ENCODE measurements around the gene NOVA1.
"Not testable (repeated sequence)": the region's sequence is repeated elsewhere in the genome, so short reads cannot be mapped to it uniquely, and the experiment has no call there.

NOVA1 gene

DNA sequence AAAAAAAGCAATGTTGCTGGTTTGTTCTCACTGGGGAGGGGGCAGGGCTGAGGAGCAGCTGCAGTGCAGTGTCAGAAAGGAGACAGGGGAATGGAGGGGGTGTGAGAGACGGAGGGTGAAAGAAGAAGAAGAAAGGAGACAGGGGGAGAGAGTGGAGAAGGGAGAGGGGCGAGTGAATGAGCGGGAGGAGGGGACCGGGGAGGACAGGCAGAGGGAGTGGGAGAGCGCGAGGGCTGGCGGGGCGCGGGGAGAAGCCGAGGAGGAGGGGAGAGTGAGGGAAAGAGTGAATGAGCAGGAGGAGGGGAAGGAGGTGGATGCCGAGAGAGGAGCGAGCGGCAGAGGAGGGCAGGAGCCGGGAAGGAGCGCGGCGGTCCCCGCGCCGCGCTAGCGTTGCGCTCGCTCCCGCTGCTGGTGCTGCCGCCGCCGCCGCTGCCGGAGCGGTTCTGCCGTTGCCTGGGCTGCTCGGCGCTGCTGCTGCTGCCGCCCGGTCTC is at the start of gene NOVA1:
Gene NOVA1 (minus strand): TSS at position 445 of the 492 bp plus-strand sequence. CDS start 597 bp downstream, outside the sequence.
- no peak for DNase-seq (ENCODE audit: low read depth in 2 of 2)

- not testable (repeated sequence) for DNase-seq (ENCODE audit: low read depth in 2 of 2)
These were observed 47.2 kb upstream of the NOVA1 start for GRCh38 chr14:26645057-26645456.

DNA sequence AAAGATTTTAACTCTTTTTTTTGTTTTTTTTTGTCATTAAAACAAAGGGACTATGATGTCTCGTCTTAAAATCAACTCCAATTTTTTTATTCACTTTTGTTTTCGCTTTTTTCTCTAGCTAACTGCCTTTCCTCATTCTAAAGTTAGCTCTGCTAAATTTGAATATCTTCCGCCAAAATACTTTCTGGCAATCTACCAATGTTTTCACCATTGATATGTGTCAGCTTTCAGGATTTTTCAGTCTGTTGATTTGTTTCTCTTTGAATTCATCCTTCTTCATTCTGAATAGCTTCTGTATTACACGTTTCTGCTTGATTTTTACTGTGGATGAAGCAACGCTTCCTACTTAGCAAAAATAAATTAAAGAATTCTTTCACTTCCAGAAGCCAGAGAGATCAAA is 38.7 kb upstream of the NOVA1 start:
- DNase-seq (ENCODE audit: low read depth in 2 of 2): no peak

DNA sequence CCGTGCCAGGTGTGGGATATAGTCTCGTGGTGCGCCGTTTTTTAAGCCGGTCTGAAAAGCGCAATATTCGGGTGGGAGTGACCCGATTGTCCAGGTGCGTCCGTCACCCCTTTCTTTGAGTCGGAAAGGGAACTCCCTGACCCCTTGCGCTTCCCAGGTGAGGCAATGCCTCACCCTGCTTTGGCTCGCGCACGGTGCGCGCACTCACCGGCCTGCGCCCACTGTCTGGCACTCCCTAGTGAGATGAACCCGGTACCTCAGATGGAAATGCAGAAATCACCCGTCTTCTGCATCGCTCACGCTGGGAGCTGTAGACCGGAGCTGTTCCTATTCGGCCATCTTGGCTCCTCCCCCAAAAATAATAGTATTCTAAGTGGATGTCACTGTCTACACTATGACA is 37.1 kb upstream of the NOVA1 start:
- not testable (repeated sequence) for DNase-seq (ENCODE audit: low read depth in 2 of 2)

- no peak for DNase-seq (ENCODE audit: low read depth in 2 of 2)
These were observed 28.4 kb upstream of the NOVA1 start for GRCh38 chr14:26626256-26626655.

GRCh38 chr14:26622611-26623010 is 24.8 kb upstream of the NOVA1 start:
- DNase-seq (ENCODE audit: low read depth in 2 of 2): no peak

DNA sequence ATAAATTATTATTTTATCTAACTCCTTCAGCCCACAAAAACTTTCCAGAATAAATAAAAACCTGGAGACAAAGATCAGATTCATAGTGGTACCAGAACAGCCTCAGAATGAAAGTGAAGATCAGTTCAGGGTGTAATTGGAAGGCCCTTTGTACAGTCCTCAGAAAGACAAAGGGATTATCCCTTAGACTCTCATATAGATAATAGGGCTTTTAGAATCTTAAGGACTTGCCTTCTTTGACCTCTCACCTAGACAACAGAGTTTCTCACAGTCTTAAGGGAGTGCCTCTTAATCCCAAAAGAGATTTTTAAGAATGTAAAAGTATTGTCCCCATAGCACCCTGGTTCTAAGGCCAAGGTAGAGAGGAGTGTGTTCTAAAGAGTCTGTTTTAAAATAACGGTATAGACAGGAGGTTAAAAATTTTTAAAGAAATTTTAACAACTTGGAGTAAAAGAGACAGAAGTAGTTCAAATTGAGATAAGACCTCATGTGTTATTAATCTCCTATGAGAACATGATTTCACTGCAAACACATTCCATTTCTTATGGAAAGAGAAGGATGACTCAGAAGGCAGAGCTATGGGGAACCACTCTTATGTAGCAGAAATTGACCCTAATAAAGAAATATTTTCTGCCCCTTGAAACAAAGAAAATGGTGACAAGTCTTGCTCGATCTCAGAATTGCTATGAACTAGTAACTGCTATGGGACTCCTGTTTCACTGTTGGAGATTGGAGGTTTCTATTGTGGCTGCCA is 24.2 kb upstream of the NOVA1 start:
- no peak for DNase-seq (ENCODE audit: low read depth in 2 of 2)

- no peak for DNase-seq (ENCODE audit: low read depth in 2 of 2)
These were observed 23.5 kb upstream of the NOVA1 start for GRCh38 chr14:26621364-26621763.

DNA sequence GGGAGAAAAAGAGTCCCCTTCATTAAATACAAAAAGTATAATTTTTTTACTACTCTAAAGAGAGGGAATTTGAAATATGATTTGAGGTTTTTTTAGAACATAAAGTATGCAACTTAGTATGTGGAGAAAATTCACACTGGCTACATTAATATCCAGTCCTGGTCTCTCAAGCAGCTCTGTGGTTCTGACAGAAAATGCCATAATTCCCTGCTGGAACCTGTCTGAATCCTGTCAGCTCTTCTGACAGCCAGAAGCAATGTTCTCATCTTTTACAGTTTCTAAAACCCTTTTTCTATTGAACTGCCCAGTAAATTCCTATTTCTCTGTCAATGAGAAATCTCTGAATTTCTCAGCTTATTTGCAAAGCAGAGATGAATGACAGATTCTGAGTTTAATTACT is 13.4 kb upstream of the NOVA1 start:
- no peak for DNase-seq (ENCODE audit: low read depth in 2 of 2)

GRCh38 chr14:26606729-26607312 is 9.0 kb upstream of the NOVA1 start:
- DNase-seq (ENCODE audit: low read depth in 2 of 2): no peak

DNA sequence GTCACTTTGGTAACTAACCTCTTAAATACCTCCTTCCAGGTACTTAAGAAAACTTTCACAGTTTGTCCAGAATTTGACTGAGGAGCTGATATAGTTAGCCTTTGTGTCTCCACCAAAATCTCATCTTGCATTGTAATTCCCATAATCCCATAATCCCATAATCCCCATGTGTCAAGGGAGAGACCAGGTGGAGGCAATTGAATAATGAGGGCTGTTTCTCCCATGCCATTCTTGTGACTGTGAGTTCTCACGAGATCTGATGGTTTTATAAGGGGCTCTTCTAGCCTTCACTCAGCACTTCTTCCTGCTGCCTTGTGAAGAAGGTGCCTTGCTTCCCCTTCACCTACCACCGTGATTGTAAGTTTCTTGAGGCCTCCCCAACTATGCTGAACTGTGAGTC is 7.8 kb upstream of the NOVA1 start:
- DNase-seq (ENCODE audit: low read depth in 2 of 2): no peak

DNA sequence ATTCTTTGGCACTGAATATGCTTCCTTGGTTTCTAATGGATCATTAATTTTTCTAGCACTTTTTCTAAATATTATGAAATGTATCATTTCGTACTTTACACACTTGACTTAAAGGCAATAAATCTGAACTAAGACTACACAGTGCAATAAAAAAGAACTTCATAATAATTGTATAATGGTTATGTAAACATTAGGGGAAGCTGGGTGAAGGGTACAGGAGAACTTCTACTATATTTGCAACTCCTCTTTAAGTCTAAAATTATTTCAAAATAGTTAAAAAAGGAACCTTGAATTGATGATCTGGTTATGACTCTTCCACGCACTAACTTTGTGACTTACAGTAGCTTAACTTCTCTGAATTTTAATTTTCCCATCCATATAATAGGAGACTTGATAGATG is 5.1 kb upstream of the NOVA1 start:
- DNase-seq (ENCODE audit: low read depth in 2 of 2): no peak

GRCh38 chr14:26601856-26602255 is 4.0 kb upstream of the NOVA1 start:
- no peak for DNase-seq (ENCODE audit: low read depth in 2 of 2)

GRCh38 chr14:26599291-26599690 is 1.5 kb upstream of the NOVA1 start:
- DNase-seq (ENCODE audit: low read depth in 2 of 2): no peak

DNA sequence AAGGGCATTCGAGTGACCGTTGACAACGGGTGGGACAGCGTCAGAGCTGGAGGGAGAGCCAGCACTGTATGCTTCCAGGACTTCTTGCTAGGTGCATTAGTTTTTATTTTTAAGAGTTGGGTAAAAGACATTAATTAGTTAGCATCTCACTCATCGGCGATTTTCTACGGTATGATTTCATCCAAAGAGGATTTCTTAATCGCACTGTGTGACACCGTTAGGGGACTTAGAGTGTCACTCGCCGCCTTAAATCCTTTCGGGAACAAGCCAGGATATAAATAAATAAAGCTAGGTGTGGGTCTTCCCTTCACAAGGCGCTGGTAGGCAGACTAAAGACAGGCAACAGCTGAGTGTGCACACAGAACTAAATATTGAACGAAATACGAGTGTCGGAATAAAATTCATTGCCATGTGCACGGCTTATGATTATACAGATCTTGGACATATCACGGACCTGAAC is 869 bp upstream of the NOVA1 start:
- no peak for DNase-seq (ENCODE audit: low read depth in 2 of 2)

GRCh38 chr14:26598081-26598671 is 343 bp upstream of the NOVA1 start:
- DNase-seq (ENCODE audit: low read depth in 2 of 2): no peak

GRCh38 chr14:26597071-26597588 is 703 bp downstream of the NOVA1 start:
- no peak for DNase-seq (ENCODE audit: low read depth in 2 of 2)

GRCh38 chr14:26596543-26597061 is 1.2 kb downstream of the NOVA1 start:
- DNase-seq (ENCODE audit: low read depth in 2 of 2): no peak

DNA sequence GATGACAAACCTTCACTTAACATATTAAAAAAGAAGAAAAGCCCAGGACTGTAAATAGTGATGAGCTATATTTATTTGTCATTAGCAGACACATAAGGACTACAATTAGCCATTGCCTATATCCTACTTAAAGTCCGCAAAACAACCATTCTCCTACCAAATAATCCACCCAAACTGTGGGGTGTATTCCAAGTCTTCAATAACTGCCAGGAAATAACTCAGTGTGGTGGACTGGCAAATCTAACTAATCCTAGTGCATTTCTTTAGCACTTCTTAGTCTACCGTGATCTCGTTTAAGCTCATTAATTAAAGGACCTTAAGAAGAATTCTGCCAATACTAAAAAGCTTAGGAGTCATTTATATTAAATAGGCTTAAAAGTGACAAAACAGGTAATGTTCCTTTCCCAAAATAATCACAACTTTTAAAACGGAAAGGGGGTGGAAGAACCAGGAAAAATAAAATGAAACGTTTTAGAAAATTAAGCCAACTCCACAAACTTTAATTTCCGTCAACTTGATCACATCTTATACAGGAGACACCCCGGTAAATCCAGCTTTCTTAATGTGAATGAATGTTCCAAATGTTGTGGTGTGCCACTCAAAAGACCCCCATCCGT is 1.8 kb downstream of the NOVA1 start:
- no peak for DNase-seq (ENCODE audit: low read depth in 2 of 2)

- DNase-seq (ENCODE audit: low read depth in 2 of 2): no peak
These were observed 2.9 kb downstream of the NOVA1 start for GRCh38 chr14:26594756-26595545.

DNA sequence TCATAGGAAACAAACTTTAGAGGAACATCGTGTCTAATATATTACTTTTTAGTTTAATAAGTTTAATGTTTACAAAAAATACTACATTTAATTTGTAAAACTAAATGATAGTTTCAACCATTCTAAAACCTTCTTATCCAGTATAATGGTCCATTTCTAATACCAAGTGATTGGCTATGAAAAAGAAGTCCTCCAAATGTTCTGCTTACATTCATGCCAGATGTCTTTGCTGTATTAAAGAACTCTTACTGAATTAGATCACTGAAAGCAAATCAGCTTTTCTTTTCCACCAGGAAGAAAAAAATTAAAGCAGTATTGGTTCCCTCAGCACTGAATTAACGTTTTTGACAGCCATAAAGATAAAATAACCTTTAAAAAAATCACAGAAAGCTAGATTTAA is 3.7 kb downstream of the NOVA1 start:
- DNase-seq (ENCODE audit: low read depth in 2 of 2): no peak
